GM21526 (cell line): ENCODE data around the gene KRT23.

Experiments used
- ATAC-seq: cut with Tn5 transposase; IDR thresholded peaks from one replicate; pipeline ENCODE4 v1.9.1; 2021; ENCODE audit warnings: moderate library complexity; ENCODE audit not compliant: unreplicated experiment, low FRiP score

The KRT23 gene

GRCh38 chr17:40914075-40914855 lies 23.2 kb downstream of the KRT23 start:
- no peak for ATAC-seq

- no peak for ATAC-seq
These were observed 24.8 kb downstream of the KRT23 start for GRCh38 chr17:40912486-40913210.

DNA sequence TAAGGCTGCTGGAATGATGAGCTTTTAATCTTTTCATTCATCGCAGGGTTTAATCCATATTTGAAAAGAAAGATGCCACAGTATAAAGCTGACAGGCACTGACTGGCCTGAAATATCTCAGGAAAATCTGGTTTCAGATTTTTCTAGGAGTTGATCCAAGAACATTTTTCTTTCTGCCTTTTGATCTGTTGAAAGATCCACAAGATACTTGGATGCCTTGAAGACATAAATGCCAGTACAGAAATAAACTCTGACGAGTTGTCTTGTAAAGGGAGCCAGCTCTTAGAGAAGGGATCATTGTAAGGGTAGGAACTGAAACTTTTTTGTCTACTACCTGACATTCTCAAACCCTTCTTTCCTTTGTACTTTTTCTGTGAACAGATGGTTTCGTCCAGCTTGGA lies 27.0 kb downstream of the KRT23 start:
- ATAC-seq = no peak

GRCh38 chr17:40909755-40910154 lies 27.7 kb downstream of the KRT23 start:
- no peak for ATAC-seq

GRCh38 chr17:40909351-40909750 lies 28.1 kb downstream of the KRT23 start:
- ATAC-seq = no peak

DNA sequence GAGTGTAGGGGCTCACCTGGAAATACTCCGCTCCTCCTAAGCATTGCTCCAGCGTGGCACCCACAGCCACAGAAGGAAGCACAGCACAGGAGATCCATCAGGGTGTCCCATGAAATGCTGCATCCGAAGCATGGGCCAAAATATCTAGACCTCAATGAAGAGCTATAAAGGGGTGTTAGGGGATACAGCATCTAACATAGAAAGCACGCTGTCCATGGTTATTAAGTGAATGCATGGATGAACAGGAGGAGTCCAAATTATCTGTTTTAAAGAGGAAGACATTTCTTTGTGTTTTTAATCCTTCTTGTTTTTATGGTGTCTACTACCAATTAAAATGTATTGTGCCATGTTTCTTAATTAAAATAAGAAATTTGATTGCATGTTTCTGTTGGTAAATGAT lies 30.8 kb downstream of the KRT23 start:
- no peak for ATAC-seq

- ATAC-seq = no peak
These were observed 32.1 kb downstream of the KRT23 start for GRCh38 chr17:40905370-40905769.

GRCh38 chr17:40903129-40903847 lies 34.2 kb downstream of the KRT23 start:
- no peak for ATAC-seq

DNA sequence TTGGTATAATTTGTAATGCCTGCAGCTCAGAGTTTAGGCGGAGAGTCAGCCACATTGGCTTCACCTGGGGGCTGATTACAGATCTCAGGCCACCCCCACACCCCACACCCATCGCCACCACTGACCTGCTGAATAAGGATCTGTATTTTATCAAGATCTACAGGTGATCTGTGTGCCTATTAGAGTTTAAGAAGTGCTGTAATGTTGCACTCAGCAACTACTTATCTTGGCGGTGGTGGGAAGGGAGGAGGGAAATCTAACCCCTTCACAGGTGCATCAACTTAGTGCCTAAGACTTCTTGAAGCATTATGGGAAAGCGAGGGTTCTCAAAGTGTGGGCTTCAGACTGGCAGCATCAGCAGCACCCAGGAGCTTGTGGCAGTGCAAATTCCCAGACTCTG lies 34.9 kb downstream of the KRT23 start:
- ATAC-seq = no peak

GRCh38 chr17:40901981-40902474 lies 35.4 kb downstream of the KRT23 start:
- ATAC-seq = no peak

DNA sequence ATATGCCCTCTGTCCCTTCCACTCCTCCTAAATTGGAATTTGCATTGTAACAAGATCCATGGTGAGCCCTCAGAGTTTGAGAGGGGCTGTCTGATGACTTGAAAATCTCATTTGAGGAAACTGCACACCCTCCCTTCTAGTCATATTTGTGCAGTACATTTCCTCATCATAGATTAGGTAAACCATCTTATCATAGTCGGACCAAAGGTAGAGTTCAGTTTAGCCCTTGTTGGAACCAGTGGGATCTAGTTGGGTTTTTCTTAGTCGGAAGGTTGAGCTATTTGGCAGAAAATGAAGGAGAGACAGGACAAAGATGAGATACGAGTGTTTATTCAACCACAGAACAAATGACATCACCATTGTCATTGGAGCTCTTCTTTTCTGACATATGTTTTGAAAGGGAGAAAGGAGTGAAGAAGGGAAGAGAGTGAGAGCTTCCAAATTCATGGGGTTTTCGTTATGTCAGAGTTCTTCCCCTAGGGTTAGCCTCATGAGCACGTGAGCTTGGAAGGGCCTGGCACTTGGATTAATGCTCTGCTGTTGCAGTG lies 36.6 kb downstream of the KRT23 start:
- ATAC-seq = no peak

GRCh38 chr17:40896916-40897455 lies 40.5 kb downstream of the KRT23 start:
- ATAC-seq = no peak

GRCh38 chr17:40895106-40895730 lies 42.2 kb downstream of the KRT23 start:
- no peak for ATAC-seq

DNA sequence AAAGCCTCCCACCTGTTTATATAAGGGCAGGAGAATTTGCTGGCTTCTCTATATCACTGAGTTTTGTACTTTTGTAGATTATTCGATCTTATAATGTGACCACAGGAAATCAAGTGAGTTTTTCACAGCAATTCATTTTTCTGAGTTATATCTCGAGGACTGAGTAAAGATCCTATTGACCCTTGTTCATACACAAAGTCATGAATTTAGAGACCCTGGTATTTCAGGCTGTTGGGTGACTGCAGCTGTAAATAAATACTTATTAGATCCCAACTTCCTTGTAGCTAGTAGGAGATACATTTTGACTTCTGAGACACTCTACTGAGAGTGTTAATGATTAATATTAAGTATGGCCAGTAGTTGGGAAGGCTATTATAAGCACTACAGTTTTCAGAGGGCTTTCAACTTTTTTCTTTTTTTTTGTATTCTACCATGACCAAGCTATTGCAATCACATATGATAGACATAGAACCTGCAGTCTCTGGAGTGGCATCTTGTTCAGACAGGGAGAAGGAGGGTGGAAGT lies 49.2 kb downstream of the KRT23 start:
- no peak for ATAC-seq

DNA sequence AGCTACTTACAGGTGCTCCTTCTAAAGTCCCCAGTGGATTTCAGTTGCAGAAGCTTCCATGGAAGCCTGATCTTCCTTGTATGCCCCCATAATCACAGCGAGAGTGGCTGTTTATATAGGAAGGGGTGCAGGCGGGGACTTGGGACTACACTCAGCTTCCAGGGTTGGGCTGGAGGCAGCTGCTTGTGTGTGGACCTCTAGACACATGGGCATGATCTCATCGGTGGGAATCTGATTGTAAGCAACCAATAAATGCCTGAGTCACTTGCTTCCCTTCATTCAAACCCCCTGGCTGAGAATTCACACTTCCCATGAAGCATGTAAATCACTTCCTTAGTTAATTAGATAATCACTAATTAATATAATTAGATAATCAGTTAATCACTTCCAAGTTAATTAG lies 51.4 kb downstream of the KRT23 start:
- ATAC-seq = no peak

DNA sequence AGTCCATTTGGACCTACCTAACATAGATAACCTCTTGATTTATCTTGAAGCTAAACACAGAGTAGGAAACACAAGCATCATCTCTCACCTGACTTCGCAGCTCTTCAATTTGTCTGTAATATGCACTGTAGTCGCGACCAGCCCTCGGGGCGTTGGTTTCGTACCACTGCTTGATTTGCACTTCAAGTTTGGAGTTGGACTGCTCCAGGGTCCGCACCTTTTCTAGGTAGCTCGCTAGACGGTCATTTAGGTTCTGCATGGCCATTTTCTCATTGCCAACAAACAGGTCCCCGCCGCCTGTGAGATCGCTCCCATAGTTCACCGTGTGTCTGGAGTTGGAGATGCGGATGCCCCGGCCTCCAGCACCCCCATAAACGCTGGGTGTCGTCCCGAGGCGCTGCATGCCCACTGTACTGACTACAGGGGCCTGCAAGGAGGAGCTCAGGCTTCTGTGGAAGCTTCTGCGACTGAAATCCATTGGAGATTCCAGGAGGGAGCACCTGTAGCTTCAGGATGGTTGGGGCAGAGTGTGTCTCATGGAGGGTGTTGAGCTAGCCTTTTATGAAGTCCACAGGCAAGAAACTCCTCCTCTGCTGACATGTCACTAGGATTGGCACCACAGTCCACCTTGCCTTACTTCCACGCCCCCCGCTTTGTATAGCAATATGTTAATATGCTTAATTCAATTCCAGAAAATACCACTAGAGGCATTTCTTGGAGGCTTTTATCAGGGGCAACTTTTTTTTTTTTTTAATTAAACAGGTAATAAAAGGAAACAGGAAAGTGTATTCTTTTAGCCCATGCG lies 52.5 kb downstream of the KRT23 start, which contains the start of gene KRT20:
Gene KRT20, minus strand, starts transcription at position 535 of the 805 bp plus-strand sequence. Its CDS starts 57 bp downstream, at position 478.
- ATAC-seq = no peak

- ATAC-seq = no peak
These were observed 53.7 kb downstream of the KRT23 start for GRCh38 chr17:40883626-40884334.

- ATAC-seq = no peak
These were observed 54.4 kb downstream of the KRT23 start for GRCh38 chr17:40883031-40883430.
